HG03439 (cell line): Measurements from ENCODE around the gene VPS8.

Source experiments
- ATAC-seq: cut with Tn5 transposase; IDR thresholded peaks from one replicate; pipeline ENCODE4 v1.9.1; 2021; ENCODE audit warnings: mild to moderate bottlenecking, moderate library complexity; ENCODE audit not compliant: unreplicated experiment

The VPS8 gene

DNA sequence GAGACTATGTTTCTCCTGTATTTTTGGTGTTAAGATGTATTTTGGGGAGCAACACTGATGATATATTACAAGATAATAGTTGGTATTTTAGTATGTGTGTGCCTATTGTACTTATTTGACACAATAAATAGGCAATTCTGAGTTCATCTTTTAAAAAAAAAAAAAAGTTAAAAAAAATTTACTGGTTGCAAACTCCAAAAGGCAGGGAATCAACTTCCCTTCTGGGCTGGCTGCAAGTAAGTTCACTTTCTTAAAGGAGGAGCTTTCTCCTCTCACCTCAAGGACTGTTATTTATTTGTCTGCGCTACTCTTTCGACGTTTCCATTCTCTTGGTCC, 335 bp upstream of the VPS8 start:
- no peak for ATAC-seq

DNA sequence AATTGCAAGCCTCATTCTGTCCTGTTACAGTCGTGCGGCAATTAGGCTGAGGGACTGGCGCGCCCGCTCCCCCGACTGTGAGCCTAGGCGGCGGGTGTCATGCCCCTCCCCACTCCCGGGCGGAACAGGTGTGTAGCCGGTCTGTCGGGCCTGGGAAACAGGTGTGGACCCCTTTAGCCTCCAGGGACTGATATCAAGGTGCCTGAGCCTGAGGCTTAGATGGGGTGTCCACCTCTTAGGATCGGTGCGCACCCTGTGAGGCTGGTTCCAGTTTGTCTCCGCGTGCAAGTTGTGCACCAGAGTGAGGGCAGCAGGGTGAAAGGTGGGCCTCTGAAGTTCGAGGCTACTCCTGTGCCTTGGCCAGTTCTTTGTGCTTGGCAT, 686 bp downstream of the VPS8 start:
- ATAC-seq: peak; percentile 9

DNA sequence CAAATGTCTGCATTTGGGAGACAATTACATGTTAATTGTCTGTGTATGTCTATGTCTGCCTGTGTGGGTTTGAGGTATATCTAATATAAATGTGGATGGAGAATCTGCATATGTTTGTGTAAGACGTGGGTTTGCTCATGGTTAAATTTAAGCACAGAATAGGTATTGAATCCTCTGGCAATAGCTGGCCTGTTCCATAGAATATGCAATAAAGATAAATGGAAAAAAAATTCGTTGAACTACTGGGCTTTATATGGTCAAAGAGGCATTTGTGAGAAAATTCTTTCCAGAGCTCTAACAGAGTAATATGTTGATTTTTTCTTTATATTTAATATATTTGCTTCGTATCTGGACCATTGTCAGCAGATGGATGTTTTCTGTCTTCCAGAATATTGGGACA, 1.4 kb downstream of the VPS8 start:
- ATAC-seq: no peak

DNA sequence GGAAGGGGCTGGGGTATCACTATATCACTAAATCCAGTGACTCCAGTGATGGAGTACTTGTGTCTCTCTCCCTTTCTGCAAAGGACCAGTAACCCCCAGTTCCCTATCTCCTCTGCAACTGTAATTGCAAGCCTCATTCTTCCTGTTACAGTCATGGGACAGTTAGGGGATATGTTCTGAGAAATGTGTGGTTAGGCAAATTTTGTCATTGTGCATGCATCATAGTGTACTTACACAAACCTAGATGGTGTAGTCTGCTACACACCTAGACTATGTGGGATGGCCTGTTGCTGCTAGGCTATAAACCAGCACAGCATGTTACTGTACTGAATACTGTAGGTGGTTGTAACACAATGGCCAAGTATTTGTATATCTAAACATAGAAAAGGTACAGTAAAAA, 2.2 kb downstream of the VPS8 start:
- ATAC-seq: no peak

DNA sequence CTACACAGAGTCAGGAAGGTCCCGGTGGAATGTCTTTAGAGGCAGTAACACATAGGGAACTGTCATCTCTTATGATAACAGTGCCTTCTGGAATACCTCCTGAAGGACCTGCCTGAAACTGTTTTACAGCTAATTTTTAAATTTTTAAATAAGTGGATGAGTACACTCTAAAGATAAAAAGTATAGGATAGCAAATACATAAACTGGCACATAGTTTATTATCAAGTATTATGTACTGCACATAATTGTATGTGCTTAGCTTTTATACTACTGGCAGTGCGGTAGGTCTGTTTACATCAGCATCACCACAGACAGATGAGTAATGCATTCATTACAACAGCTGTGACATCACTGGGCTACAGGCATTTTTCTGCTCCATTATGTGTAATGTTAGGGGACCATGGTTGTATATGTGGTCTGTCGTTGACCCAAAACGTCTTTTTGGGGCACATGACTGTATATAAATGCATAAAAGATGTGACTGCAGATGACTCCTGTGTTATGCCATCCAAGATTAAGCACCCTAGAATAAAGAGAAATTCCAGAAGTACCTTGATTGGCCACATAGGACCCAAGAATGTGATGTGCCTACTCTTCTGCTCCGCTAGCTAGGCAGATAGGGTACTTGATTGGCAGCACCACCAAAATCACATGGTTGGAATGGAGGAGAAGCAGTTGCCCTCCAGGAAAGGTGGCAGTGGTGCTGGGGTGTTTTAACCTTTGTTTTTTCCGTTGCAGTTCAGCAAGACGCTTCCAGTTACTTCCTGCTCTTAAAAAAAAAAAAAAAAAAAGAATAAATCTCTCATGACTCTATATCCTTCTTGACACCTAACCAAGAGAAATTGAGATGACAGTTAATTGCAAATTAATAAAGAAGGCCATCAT, 3.3 kb downstream of the VPS8 start:
- no peak for ATAC-seq

DNA sequence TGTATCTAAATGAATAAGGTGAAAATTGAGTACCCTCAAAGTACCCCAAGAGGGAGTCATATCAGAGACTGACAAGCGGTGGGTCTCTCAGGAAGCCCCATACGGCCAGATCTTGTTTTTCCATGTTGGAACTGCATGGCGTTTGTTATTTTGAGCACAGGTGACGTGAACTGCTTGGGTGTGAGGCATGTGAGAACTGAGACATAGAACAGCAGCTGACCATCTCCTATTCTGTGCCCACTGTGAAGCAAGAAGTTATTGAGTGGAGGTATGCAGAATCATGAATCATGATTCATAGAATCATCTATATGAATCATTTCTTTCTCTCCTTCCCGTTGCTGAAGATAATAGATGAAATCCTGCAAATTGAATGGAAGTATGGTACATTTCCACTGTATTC, 4.6 kb downstream of the VPS8 start:
- ATAC-seq: no peak

DNA sequence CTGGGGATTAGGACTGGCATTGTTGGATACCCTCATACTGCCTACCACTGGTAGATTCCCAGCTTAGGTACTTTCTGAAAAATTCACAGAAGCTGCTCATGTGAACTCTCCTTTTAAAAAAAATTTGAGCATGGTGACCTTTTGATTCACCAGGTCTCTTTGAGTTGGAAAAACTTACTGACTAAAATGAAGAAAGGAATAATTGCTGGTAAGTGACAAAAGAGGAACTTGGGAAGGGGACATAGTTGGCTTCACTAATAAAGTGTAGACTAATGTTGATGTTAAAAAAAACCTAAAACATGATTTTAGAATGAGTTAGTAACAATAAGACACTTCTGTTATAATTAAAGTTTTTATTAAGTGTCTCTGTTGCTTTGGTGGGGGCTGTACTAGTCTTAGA, 8.6 kb downstream of the VPS8 start:
- ATAC-seq: no peak

DNA sequence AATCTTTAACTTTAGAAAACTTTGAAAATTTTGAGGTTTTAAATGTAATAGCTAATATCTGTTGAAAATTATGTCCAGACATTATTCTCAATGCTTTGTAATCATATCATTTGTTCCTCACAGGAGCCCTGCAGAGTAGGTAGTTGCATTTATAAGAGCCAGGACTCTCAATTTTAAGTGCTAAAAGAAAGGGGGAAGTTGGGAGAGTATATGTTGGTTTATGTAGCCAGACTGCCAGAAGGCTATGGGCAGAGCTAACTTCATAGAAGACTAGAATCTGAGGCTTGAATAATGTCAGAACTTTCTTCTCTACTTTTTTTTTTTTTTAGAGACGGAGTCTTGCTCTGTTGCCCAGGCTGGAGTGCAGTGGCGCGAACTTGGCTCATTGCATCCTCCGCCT, 9.1 kb downstream of the VPS8 start:
- no peak for ATAC-seq

DNA sequence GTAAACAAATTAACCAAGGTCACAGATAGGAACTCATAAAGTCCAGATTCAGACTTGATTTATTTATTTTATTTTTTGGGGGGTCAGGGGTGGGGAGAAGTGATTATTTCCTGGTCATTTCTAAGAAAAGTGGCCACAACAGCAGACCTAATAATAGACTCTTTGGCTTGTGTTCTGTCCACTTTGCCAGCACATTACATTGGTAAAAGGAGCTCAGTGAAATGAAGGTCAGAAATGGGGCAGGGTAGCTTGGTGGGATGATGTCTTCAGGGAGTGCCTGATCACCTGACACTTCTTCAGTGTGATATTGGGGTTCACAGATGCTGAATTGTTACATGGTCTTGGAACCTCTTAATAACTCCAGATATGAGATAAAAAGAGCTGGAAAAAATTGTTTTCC, 10.1 kb downstream of the VPS8 start:
- no peak for ATAC-seq

DNA sequence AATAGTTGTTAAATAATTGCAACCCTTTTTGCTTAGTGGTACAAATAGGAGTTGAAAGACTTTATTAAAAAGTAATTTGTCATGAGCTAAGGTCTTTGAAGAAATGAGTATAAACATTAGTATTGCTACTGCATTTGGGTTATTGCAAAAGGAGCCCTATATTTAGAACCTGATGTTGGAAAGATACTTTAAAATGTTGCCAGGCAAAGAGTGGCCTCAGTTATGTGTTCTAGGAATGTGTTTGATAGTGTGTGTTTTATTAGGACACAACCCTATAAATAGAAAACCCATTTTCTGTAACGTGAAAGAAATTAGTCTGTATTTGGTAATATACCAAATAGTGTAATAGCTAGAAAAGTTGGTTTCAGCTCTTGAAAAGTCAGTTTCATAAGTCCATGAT, 10.7 kb downstream of the VPS8 start:
- ATAC-seq: no peak

DNA sequence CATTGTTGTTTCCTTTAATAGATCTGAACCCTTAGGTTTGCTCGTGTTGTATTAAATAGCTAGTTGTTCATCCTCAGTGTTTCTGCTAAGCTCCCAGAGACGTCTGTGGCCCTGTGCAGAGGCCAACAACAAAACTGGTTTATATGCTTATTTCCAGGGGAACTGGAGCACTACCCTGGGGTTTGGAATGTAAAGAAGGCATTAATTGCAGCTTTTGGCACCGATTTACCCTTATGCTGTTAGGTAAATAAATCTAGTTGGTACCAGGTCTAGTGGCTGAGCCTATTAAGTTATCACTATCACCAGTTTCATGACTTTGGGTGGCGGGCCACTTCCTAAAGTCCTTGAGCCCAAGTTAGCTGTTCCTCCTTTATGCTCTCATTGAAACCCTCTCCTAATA, 12.0 kb downstream of the VPS8 start:
- no peak for ATAC-seq

DNA sequence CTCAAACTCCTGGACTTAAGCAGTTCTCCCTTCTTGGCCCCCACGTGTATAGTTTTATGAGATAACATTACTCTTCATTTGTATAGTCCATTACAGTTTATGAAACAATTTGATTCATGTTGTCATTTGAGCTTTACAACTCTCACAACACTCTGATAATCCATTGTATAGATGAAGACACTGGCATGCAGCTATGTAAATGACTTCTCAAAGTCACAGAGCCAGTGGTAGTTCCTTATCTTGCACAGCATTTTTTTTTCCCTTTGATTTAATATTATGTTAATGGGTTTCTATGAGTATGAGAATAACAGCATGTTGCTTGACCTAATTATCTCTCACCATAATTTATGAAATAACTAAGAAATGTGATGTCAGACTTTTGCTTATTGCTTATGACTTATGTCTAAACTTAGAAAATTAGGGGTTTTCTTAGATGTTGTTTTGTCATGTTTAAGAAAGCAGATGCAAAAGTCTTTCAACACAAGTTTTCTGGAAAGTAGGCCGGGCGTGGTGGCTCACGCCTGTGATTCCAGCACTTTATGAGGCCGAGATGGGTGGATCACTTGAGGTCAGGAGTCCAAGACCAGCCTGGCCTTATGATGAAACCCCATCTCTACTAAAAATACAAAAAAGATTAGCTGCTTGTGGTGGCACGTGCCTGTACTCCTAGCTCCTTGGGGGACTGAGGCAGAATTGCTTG, 13.3 kb downstream of the VPS8 start:
- ATAC-seq: no peak

DNA sequence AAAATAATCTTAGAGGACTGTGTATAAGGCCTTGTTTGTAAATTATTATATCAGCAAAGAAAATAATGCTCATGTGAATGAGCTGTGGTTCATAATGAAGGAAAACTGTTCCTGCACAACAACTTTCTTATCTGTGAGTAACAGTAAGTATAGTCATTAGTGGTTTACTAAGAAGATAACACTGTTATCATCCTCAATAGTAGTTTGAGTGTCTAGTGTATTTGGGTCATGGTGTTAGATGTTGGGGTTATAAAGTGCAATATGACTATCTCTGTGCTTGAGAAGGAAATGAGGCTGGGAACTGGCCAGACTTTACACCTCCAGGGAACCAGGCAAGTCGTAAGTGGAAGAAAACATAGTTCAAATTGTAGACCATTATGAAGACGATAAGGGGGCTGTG, 15.6 kb downstream of the VPS8 start:
- no peak for ATAC-seq

DNA sequence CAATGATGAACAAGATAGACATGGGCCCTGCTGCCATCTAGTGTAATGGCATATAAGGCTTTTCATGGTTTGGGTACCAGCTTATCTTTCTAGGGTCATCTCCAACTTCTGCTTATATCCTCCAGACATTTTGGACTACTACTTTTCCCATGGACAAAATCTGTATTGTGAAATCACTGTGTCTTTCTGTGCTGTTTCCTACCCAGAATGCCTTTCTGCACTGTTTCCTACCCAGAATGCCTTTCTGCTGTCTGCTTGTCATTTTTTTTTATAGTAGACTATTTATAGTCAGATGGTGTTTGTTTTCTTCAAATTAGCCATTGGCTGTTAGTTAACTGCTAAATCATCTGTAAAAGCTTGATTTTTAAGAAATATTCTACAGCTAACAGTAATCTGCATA, 20.1 kb downstream of the VPS8 start:
- no peak for ATAC-seq

DNA sequence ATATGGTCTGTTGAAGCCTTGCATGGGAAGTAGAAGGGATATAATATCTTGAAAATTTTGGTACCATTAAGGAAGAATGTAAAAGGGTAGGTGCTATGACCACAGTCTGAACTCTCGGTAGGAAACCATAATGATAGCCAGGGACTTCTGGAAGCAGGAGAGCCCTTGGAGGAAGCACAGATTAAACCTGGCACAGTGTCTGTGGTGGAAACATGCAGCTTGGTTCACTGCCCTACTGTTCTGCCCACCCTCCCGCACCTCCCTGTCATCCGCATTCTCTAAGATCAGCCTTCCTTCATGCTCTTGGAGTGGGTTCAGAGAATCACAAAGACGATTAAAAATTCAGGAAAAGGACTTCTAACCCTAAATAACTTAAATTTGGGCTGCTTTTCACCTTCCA, 20.9 kb downstream of the VPS8 start:
- ATAC-seq: no peak

DNA sequence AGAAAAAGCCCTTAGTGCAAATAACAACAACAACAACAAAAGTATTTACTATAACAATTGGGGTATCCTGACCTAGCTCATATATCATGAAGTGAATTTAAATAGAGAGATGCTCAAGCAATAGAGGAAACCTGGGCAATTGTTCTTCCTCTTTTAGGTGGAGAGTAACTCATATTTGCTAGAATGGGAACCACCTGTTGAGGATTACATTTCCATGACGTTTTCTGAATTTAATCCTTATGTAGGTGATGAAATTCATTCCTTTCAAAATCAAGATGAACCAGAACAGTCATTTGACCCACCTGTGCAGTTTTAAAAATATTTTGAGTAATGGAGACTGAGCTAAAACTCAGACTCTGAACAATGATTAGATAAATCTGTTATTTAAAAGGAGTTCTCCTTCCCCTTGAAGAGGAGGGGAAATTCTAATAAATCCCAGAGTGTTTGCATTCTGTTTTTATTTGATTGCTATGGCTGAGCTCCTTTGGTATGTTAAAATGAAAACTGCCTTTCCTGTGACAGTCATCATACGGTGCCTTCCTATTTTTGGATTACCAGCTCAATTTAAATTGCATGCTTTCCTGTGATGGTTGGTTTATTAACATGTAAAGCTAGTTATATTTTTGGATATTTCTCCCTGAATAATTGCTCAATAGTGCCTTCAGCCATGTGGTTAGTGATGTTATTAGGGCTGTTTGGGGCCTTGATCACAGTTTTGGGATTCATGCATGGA, 24.3 kb downstream of the VPS8 start:
- ATAC-seq: no peak

DNA sequence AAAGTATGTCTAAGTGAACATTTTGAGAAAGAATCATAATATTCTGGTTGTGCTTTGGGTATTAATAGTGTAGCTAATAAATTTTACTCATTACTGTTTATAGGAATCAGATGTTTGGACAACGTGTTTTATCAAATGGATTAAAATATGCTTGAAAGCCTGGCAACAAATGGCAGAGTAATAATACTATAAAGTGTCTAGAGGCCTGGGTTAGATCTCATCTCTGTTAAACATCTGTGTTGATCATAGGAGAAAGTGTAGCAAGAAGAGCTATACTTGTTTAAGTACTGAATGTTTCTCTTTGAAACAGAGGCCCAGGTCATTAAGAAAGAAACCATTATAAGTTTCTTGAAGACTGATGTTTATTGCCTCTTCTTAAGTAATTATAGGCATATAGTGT, 30.5 kb downstream of the VPS8 start:
- no peak for ATAC-seq

DNA sequence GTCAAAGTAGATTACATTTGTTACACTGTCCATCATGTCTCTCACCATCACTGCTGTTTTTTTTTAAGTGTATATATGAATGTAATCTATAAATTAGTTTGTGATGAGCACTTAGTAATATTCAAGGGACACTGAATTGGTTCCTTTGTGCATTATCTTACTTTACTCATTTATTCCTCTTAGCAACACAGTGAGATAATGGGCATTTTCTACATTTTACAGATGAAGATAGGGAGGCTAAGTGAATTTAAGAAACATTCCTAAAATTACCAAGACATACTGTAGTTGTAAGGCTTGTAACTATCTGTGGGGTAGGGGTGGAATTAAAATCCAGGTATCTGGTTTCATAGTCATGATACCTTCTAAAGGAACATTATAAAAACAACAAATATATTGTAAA, 33.9 kb downstream of the VPS8 start:
- no peak for ATAC-seq

DNA sequence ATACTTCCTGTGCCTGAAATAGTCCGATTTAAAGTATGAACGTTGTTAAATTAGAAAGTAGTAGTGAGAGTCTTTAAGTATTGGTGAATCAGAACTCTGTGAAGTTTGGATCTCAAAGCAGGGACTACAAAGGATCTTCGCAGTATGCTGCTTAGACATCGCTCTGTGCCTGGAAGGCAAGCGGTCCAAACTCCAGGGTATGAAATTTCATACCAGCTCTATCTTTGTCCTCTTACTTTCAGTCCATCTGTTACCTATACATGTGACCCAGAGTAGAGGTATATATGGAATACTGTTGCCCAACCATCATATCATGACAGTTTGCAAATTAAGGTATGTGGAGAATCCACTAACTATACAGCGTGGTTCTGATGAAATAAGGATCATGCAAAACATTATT, 34.5 kb downstream of the VPS8 start:
- ATAC-seq: no peak

DNA sequence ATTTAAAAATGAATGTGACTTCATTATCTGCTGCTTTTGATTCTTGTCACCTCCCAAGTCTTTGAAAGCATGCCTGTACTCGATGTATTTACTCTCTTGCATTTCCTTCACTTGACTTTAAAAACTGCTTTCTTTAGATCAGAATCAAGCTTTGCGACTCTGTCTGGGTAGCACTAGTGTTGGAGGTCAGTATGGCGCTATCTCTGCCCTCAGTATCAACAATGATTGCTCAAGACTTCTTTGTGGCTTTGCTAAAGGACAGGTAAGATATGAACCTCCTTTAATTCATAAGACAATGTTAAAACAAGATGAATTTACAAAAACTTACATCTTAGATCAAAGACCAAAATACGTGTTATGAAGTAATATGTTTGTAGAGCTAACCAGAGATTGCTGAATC, 37.0 kb downstream of the VPS8 start:
- no peak for ATAC-seq

DNA sequence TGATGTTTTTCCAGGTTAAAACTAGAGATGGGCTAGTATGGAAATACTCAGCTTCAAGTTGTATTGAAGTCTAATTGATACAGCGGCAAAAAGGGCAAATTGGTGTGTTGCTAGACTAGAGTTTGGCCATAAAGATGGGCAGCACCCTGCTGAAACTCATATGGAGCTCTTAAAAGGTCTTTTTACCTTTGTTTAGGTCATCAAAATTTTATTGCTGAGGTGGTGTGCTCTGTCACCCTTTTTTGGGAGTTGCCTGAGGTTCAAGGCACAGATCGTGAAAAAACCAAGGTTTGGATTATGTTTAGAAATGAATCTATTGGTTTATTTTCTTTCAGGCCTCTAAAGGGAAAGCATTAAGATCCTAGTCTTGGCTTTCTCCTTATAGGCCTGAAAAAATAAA, 38.2 kb downstream of the VPS8 start:
- ATAC-seq: no peak

DNA sequence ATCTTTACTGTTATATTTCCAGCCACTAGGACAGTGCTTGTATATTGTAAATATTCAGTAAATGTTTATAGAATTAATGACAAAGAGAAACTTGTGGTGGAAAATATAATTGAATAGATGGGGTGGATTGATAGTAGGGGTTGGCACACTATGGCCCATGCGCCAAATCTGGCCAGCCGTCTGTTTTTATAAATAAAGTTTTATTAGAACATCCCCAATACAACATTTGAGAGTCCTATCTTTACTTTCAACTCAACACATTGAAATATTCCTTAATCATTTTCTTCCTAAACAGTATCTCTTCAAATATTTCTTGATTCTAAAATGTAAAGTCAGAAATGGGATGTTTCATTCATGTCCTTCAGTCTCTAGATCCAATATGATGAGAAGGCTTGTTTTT, 45.1 kb downstream of the VPS8 start:
- ATAC-seq: no peak
